Measurements from ENCODE around the gene SNORC. TPM values are rescaled to one million over a fixed set of nuclear protein-coding genes. Genes with fewer than 3 reads are reported as not detected.

The SNORC gene
- total and polyA plus RNA-seq, 9 of the 15 experiments (the other 6 are each of a cell fraction or from before 2014, with no cell fraction given): 0.14 to 2.5 (median 0.72) TPM; not detected in 2

- TF ChIP-seq CHD7 (IDR thresholded peaks at IDR 0.05; ENCODE audit: low read depth, low read length) (no peak), NCOR1 (IDR thresholded peaks at IDR 0.05) (0 out of 2 replicates have a peak, but pooled peaks have one; percentile 17), TFAM (CRISPR knock-in tag; conservative IDR thresholded peaks at IDR 0.05) (no peak), CTCFL (IDR thresholded peaks at IDR 0.05; ENCODE audit: borderline replicate concordance, insufficient read depth, low read depth, low read length, poor library complexity, severe bottlenecking) (no peak), RCOR1 (IDR thresholded peaks at IDR 0.05; ENCODE audit: borderline replicate concordance in 1 of 2, low read depth in 2 of 2, low read length in 2 of 2) (peak in 1 of 2 experiments; percentile 31; a peak in 1 of 4 replicates), GABPA (tag; conservative IDR thresholded peaks at IDR 0.05; ENCODE audit: low read depth) (peak; percentile 44; the same call in 1 of the 2 replicates), ZNF592 (IDR thresholded peaks at IDR 0.05) (0 out of 2 replicates have a peak, but pooled peaks have one; percentile 18), KLF16 (IDR thresholded peaks at IDR 0.05) (0 out of 2 replicates have a peak, but pooled peaks have one; percentile 11)
Measured at GRCh38 chr2:232838406-232838874, 31.6 kb upstream of the SNORC start (continued).
